Activated CD8-positive, alpha-beta memory T cell treated with anti-CD3 and anti-CD28 coated beads for 4 hours (primary cell): Measurements from ENCODE around the gene SPSB4.

Experiments
- DNase-seq, 2 donors: peaks; one replicate each; pipeline ENCODE4 v3.0.0-alpha.2; 2020; ENCODE audit warnings: low read depth in 2 of 2

The SPSB4 gene

DNA sequence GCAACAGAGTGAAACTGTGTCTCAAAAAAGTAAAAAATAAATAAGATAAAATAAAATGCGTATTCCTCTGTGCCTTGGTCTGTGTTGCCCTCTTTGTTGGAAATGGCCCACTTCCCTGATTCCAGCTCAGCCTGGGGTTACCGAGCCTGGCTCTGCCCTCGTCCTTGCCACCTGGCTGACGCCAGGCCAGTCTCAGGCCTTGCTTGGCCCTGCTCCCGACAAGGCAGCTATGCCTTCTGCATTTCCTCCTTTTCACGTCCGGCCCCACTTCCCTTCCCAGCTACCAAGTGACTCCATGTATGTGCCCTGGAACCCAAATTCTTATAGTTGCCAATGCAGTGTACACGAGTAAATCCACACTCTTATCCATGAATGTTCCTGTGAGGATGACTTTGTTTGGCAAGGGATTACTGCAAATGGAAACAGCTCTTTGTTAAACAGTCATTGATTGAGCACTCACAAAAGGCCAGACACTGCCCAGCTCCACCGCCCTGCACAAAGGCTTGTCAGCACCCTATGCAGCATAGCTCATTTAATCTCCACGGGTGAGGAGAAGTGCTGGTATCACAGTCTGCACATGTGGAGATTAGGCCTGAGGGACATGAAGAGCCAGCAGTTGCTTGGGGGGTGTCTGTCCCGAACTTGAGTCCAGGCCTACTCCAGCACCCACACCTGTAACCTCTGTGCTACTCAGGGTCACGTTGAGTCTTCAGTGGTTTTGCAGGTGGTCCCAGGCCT, 25.1 kb downstream of the SPSB4 start:
- DNase-seq = no peak

DNA sequence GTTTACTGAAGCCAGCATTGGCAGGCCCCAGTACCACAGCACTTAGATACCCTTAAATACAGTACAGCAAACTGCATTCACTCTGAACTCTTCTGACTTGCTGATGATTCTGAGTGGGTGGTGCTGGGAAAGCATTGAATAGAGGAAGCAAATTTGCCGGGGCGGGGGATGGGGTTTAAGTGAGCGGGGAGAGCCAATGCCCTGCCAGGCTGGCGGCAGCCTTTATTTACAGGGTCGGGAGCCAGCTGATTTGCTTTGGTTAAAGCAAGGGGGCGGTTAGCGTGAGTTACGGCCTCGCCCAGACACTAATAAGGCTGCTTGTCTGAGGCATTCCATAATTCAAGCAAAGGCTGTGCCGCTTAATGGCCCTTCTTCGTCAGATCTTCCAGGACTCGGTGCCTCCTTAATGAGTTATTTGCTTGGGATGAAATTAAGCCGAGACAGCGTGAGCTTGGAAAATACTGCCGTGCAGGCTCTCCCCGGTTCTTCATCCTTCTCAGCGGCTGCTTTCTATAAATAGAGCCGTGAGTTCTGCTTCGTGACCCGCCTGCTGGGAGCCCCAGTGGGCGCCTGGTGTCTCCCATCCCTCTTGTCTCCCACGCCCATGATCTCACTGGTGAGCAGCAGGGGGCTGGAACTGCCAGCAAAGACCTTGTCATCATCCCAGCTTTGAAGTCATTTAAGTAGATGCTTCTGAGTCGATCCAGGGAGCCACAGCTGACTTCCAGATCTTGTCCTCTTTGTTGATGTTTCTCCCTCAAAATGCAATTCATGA, 25.8 kb downstream of the SPSB4 start:
- no peak for DNase-seq

DNA sequence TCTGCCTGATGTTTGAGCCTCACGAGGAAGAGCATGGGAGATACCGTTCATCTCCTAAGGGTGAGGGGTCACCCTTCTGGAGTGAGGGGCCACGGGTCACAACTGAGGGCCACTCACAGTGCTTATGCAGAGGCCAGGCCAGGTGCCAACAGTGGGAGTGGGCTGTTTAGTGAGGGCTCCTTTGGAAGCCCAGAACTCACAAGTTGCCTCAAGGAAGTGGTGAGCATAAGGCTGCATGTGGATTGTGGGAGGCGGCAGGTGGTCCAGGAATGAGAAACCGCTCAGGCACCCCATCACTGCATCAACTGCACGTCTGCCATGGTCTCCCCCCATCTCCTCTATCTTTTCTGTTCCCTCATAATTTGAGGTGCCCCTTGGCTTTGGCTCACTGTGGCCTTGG, 26.5 kb downstream of the SPSB4 start:
- DNase-seq = no peak

DNA sequence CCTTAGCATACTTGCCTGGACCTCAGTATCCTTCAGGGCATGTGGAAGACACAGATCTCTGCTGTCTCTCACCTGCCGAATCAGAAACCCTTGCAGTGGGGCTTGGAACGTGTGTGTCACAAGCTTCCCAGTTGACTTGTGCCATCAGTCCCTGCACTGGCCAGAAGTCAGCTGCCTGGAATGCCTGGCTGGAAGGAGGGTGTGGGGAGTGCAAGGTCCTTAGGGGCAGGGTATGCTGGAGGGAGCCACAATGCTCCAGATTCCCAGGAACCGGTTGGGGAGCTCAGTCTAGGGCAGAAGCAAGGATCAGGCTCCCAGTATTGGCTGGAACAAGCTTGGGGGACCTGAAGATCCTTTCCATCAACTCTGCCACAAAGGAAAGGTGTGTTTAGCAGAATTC, 27.1 kb downstream of the SPSB4 start:
- no peak for DNase-seq

DNA sequence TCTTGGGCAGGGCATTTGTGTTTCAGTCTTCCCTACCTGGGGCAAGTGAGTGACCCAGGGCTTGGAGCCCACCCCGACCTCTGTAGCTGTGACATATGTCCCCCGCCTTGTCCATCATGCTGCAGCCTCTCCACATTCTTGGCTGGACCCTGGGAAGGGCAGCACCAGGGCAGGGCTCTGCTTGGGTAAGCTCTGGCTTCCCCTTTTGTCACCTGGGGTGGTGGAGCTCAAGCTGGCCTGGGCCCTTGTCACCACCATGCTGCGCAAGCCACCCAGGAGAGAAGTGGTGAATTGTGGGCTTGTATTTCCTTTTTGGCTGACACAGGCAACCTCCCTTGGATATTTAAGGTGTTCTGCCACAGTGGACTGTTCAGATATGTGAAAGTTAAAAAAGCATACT, 29.3 kb downstream of the SPSB4 start:
- DNase-seq = no peak

DNA sequence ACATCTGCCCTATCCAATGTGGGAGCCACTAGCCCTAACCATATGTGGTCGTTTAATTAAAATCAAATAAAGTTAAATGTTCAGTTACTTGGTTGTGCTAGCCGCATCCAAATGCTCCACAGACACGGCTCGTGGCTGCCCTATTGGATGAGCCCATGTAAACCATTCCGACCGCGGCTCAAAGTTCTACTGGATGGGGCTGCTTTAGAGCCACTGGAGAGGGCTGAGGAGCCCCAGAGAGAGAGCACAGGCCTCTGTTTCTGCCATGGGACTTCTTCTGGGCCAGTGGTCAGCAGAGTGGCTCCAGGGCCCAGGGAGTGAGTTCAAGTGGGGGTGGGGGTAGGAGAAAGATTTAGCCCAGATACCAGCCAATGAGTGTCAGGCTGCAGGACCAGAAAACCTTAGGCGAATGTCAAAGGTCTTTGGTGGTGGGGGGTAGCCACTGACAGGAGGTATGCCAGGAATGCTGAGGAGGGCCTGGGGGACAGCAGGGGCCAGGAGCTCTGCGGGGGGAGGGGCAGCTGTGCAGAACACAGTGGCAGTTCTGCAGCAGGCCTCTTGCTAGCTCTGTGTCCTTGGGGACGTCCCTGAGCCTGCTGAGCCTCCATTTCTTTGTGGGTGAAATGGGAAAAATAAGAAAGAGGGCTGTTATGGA, 30.1 kb downstream of the SPSB4 start:
- no peak for DNase-seq

DNA sequence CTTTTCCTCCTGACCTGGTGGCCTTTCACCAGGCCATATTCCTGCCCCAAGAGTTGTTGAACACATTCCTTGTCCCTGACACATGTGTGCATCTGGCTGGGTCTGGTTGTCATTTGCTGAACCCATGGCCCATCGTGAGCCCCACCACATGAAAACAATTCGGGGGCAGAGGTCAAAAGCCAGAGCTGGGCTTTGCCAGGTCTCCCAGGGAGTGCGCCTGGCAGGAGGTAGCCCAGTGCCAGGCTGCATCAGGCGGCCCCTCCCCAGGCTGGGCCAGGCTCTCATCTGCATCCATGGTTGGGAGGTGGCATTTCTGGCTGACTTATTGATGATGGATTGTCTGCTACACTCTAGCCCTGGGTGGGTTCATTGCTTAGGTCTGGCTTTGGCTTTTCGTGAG, 30.9 kb downstream of the SPSB4 start:
- no peak for DNase-seq

DNA sequence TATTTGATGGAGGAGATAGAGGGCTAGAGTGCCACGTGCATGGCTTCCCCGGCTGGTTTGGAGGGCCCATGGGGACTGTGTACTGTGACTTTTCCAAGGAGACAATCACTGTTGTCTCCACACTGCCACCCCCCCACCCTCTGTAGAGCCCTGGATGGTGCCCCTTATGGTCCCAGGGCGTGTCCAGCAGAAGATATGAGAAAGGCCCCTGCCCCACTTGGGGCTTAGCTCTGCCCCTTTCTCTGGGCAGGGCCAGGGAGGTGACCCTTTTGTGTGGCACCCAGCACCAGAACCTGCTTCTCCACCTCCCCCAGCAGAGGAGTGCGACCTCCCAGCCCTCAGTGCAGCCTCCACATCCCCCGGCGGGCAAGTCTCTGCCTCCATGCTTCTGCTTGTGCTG, 32.1 kb downstream of the SPSB4 start:
- no peak for DNase-seq

DNA sequence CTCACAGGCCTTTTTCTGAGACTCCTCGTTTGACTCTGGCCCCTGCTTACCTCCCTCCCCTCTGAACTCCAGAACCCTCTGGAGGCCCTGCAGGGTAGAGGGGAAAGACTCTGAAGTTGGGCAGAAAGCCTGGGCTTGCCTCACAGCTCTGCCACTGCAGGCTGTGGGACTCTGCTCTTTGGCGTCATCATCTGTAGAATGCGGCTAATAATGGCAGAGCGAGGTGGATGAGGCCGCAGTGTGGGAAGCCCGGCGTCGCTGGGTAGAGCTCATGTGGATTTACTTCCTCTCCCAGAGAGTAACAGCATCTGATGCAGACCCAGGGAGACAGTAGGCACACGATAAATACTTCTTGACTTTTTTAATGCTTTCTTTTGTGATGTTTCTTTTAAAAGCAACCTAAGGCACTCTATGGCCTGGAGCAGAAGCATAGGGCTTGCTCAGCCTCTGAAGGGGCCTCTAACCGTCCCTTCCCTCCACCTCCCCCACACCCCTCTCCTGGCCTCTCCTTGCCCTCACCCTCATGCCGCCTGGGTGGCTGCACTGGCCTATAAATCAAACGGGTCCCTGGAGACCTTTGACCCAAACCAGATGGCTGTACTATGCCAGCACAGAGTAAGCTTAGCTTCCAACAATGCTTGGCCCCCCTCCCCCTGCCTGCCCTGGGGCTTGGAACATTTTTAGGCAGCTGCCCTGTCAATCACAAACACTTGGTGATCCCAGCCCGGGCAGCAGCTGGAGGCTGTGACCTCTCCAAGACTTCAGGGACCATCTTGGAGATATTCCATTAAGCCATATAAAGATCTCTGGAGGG, 32.9 kb downstream of the SPSB4 start:
- no peak for DNase-seq

DNA sequence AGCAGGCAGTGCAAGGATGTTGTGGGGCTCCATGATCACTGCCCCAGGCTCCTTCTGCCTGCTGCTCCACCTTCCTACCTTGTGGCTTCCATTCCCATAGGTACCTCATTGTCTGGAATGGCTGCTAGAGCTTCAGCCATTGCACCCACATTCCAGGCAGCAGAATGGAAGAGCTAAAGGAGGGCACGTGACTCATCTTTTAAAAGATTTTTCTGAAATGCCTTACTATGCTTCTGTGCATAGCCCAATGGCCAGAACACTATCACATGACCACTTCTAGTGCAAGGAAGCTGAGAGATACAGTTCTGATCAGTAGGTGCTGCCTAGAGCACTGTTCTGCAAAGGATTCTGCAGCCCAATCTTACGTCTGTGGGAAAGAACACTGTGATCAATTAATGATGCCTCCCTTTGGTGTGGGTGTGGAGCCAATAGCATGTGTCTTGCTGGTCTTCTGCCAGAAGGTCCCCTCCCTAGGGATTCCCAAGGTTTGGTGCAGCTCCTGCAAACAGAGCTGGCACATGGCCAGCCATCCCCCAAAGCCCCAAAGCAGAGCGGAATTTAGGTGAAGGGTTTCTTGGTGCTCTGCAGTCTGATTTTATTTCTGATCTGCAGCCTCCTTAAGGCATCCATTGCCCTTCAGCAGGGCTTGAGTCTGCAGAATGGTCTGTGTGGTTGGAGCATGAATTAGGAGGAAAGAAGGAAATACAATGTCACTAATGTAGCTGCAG, 34.4 kb downstream of the SPSB4 start:
- no peak for DNase-seq

DNA sequence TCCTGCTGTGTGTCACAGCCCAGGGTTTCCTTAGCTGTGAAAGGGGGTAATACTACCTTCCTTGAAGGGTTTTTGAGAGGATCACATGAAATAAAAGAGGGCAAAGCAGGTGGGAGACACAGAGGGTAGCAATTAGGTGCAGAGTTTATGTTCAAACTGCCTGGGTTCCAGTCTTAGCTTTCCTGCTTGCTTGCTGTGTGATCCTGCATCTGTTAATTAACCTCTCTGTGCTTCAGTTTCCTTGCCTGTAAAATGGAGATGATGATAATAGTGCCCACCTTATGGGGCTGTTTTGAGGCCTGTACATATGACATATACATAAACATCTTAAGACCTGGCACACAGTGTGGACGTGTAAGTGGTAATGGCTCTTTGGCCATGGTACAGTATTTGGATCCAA, 35.0 kb downstream of the SPSB4 start:
- no peak for DNase-seq

DNA sequence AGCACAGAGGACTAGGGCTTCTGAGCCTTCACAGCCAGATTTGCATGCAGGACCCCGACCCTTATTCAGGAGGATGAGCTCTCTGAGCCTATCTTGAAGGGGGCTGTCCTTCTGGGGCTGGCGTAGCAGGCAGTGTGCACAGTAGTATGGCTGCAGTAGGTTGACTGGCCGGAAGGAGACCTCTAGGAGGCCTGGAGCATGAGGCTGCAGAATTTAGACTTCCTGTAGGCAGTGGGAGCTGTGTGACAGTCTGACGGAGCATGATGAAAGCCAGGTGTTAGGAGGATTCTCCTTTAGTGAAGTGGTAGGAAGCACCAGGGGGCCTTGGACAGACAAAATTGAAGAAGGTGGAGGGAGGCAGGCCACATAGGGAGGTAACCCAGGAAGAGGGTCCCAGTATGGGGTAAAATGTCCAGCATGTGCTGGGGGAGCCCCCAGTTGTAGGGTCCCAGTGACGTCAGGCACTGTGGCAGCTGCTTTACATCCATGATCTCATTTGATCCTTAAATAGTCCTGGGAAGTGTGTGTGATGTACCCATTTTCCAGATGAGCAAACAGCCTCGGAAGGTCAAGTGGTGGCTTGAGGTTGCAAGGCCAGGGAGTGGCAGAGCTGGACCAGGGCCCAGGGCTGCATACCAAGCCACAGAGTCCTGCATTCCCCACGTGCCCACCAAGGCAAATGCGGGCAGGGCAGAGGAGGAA, 36.1 kb downstream of the SPSB4 start:
- DNase-seq = no peak

DNA sequence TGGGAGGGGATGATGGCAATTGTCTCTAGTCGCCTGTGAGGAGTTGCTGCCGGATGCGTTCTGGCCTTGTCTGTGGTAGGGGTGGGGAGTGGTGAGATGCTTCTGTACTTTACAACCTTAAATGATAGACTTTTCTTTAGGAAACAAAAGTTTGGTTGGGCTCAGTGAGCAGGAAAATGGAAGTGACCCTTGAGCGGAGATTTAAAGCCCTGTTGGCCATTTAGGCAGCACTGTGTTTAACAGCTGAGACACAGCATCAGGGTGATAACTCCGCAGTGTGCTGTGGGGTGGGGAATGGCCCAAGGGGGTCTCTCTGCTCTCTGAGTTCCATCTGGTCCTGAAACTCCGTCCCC, 36.6 kb downstream of the SPSB4 start:
- DNase-seq = no peak

DNA sequence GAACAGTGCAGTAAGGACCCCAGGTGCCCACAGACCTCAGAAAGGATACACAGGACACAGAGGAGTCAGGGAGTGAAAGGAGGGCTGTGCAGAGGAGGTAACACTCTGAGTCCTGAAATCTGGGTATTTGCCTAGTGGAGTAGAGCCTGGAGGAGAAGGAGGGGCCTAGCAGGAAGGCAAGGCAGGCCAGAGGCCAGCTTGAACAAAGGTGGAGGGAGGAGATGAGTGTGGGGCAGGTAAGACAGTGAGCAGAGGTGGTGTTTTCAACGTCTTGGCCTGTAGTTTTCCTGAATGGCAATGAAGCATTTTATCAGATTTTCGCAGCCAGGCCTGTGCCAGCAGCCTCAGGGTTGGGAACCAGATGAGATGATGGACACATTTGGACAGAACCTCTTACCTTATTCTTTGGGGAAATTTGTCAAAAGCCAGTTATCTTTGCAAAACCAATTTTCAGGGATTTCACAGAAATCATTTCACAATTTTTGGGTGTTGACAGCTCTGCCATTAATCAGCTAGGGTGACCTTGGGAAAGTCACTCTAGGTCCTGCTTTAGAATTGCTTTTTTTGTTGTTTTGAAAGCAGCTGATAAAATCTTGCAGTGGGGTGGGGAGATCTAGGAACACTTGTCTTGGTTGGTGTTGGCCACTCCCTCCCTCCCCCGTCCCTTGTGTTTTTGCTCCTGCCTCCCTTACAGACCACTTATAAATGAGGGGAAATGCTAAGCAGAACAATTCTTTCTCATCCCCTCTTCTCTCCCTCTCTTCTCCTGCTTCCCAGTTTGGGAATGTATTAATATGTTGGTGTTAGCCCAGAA, 38.4 kb downstream of the SPSB4 start:
- DNase-seq = no peak

DNA sequence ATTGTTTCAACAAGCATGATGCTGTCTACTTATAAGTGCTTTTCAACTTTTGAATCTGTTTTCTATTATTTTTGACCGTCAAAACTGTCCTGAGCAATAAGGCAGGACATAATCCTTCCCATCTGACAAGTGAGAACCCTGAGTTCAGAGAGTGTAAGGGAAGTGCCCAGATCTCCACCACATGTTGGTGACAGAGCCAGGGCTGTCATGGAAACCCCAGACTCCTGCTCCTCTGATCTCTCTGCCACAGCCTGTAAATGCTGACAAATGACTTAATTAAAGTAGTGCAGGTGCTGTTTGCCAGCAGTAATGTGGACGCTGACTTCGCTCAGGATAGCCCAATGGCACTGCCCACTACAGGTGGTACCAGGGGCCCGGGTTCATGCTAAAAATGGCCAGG, 40.3 kb downstream of the SPSB4 start:
- no peak for DNase-seq

DNA sequence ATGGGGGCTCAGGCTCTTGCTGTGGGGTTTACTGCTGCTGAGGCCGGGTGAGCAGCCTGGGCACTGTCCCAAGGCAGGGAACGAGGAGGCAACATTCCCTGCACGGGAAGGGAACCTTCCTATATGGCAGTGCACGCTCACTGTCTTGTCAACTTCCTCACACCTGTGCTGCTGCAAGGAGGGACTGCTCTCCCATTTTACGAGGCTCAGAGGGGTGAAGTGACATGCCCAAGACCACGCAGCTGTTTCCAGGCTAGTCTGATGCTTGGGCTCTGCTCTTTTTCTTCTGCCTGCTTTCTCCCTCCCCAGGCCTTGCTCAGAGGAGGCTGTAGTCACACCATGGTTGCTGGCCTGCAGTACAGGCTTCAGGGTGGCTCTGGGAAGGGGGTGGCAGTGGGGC, 41.5 kb downstream of the SPSB4 start:
- DNase-seq = no peak

DNA sequence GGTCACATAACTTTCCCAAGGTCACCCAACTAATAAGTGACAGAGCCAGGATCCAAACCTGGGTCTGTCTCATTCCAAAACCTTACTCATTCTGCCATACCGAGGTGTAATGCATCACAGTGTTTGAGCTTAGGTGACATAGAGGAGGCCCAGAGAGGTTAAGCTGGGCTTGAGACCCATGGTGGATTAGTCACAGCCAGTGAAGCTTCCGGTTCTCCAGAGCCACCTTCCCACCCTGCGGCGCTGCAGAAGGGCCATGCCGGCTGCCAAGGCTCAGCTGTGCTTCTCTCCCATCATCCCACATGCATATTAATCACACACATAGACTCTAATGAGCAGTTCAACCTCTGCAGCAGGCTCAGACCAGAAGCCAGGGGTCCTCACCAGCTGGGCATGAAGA, 42.2 kb downstream of the SPSB4 start:
- DNase-seq = no peak

DNA sequence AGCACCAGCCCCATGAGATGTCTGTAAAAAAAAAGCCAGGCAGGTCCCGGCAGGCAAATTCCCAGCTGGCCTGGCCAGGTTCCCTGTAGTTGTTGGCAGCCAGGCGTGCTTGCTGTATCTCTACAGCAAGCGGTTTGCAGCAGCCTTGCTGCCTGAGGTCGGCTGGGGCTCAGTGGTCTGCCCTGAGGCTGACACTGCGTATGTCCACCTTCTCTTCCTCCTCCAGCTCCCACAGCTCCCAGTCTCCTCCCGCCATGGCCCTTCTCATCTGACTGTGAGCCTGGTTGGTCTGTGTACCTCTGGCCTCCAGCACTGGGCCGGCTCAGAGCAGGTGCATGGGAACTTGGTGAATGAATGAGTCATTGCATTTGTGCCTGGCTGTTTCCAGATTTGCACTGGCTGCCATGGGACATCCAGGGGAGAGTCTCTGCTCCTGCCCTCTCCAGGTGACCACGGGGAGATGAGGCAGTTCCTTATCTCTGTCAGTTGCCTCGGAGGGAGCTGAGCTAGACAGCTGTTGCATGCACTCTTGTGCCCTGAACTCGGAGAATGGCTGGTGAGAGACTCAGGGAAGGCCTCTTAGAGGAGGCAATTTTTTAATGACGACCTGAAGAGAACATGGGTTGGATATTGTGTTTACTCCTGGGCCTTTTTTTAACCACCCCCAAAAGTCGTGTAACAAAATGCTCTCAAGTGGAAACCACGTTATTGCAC, 43.0 kb downstream of the SPSB4 start:
- no peak for DNase-seq

DNA sequence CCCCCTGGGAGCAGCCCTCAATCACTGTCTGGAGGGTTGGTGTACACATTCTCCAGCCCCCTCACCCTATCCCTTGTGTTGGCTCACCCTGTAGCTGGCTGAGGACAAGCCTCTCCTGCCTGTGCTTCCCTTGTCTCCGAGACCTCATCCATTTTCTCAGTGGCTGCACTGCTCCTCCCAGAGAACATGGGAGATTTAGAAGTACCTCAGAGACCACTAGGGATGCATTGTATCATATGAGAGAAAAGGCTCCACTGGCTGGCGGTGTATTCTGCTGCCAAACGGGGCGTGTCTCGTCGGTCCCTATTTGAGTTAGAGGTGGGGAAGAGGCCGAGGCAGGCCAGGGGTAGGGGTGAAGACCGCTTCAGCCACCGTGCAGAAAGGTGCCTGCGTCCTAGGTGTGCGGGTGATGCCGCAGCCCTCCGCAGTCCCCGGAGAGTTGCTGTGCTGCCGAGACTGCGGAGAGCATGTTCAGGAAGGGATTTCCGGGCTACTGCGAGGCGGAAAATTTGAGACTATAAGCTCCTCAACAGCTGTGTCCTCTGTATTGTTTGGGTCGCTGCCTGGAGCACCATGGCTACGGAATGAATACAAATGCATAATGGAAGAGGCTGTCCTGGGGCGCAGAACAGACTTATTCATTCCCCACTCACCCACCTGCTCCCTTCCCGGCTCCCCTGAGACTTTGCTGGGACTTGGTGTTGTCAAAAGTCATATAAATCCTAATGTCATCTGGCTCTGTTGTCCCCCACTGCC, 43.8 kb downstream of the SPSB4 start:
- DNase-seq = no peak
